Measurements from ENCODE around the gene LSP1.

Gene LSP1

GRCh38 chr11:1889941-1890855 lies 37.3 kb downstream of the LSP1 start:
- Histone ChIP-seq H3K27ac (replicated peaks) (no peak overlapping the region), H3K4me3 (replicated peaks; ENCODE audit: insufficient read depth, low read length) (no peak overlapping the region), H3K27me3 (ENCODE audit: insufficient read depth, poor library complexity, severe bottlenecking) (no peaks in the 10 kb centered on the region)
- DNase-seq (ENCODE audit: low read depth in 1 of 2, low spot score in 1 of 2): no peak
- TF ChIP-seq GABPA (IDR thresholded peaks at IDR 0.05; ENCODE audit: low read depth) (no peak), POLR2AphosphoS5 (IDR thresholded peaks at IDR 0.05; ENCODE audit: low read depth) (no peak), REST (IDR thresholded peaks at IDR 0.05; ENCODE audit: insufficient replicate concordance, low read depth) (no peak), CTCF (IDR thresholded peaks at IDR 0.05; ENCODE audit: insufficient read depth, low read length) (no peak), SPI1 (IDR thresholded peaks at IDR 0.05; ENCODE audit: borderline replicate concordance, low read depth) (no peak)

GRCh38 chr11:1890856-1891830 lies 38.3 kb downstream of the LSP1 start:
- no peak overlapping the region for H3K27ac ChIP-seq (replicated peaks)
- no peak overlapping the region for H3K4me3 ChIP-seq (replicated peaks; ENCODE audit: insufficient read depth, low read length)
- no peaks in the 10 kb centered on the region for H3K27me3 ChIP-seq (ENCODE audit: insufficient read depth, poor library complexity, severe bottlenecking)
- no peak for DNase-seq (ENCODE audit: low read depth in 1 of 2, low spot score in 1 of 2)
- TF ChIP-seq POLR2AphosphoS5 (IDR thresholded peaks at IDR 0.05; ENCODE audit: low read depth) (no peak), GABPA (IDR thresholded peaks at IDR 0.05; ENCODE audit: low read depth) (no peak), SPI1 (IDR thresholded peaks at IDR 0.05; ENCODE audit: borderline replicate concordance, low read depth) (no peak), REST (IDR thresholded peaks at IDR 0.05; ENCODE audit: insufficient replicate concordance, low read depth) (no peak), CTCF (IDR thresholded peaks at IDR 0.05; ENCODE audit: insufficient read depth, low read length) (no peak)

GRCh38 chr11:1891831-1892115 lies 38.9 kb downstream of the LSP1 start, which contains the start of gene PRR33:
TSS of gene PRR33 (minus strand) at chr11:1891895. CDS start at chr11:1890584, 1,311 bp downstream.
- no peak within 1 kb of the TSS for H3K4me3 ChIP-seq (replicated peaks; ENCODE audit: insufficient read depth, low read length)
- TF ChIP-seq CTCF (IDR thresholded peaks at IDR 0.05; ENCODE audit: insufficient read depth, low read length) (no peak), REST (IDR thresholded peaks at IDR 0.05; ENCODE audit: insufficient replicate concordance, low read depth) (no peak), GABPA (IDR thresholded peaks at IDR 0.05; ENCODE audit: low read depth) (no peak), SPI1 (IDR thresholded peaks at IDR 0.05; ENCODE audit: borderline replicate concordance, low read depth) (no peak), POLR2AphosphoS5 (IDR thresholded peaks at IDR 0.05; ENCODE audit: low read depth) (no peak)
- DNase-seq (ENCODE audit: low read depth in 1 of 2, low spot score in 1 of 2): no peak
- no peak within 1 kb of the TSS for H3K27ac ChIP-seq (replicated peaks)
- H3K27me3 ChIP-seq (ENCODE audit: insufficient read depth, poor library complexity, severe bottlenecking): no peaks in the 10 kb centered on the region
